Sigmoid colon (tissue), 3 donors: ENCODE data around the gene IRS2.

Experiments used
- CTCF ChIP-seq, 4 experiments: fragments of 450-650 bp in 3 of 4; fragments of 200-600 bp in 1 of 4; IDR thresholded peaks; one replicate each; pipeline ENCODE4 v1.5.1; 2016 to 2019; ENCODE audit warnings: antibody characterized with exemption in 4 of 4, mild to moderate bottlenecking in 3 of 4, moderate library complexity in 2 of 4
- POLR2A ChIP-seq, 2 donors: fragments of 450-650 bp; IDR thresholded peaks; one replicate each; pipeline ENCODE4 v1.6.1; 2016; ENCODE audit warnings: antibody characterized with exemption in 2 of 2, mild to moderate bottlenecking in 2 of 2, moderate library complexity in 2 of 2

GRCh38 chr13:109795011-109795410, 8.6 kb upstream of the IRS2 start:
- TF ChIP-seq POLR2A (IDR thresholded peaks at IDR 0.05): no peak
- no peak for TF ChIP-seq CTCF (IDR thresholded peaks at IDR 0.05)
